HUES64 (cell line): ENCODE data around the gene TMEM258.
A peak's percentile ranks its signal among the peaks of the same experiment; 100 is the strongest.

Experiments
- H3K27ac ChIP-seq: 2 replicates; pipeline ENCODE4 v1.7.0; 2013; ENCODE audit warnings: low read depth, low read length, inconsistent platforms
- H3K27me3 ChIP-seq: 2 replicates; pipeline ENCODE4 v1.6.1; 2013; ENCODE audit warnings: mild to moderate bottlenecking, low read length; ENCODE audit not compliant: insufficient read depth
- H3K36me3 ChIP-seq: 2 replicates; pipeline ENCODE4 v1.6.1; 2013; ENCODE audit warnings: mild to moderate bottlenecking, low read length; ENCODE audit not compliant: insufficient read depth
- H3K4me1 ChIP-seq: 2 replicates; pipeline ENCODE4 v1.6.1; 2013; ENCODE audit warnings: mild to moderate bottlenecking, low read length, moderate library complexity; ENCODE audit not compliant: insufficient read depth
- H3K4me3 ChIP-seq: 2 replicates; pipeline ENCODE4 v1.5.1; 2013; ENCODE audit warnings: mild to moderate bottlenecking, low read length, moderate library complexity
- H3K9ac ChIP-seq: 2 replicates; pipeline ENCODE4 v1.6.1; 2013; ENCODE audit warnings: mild to moderate bottlenecking, low read depth, low read length
- H3K9me3 ChIP-seq: 2 replicates; pipeline ENCODE4 v1.6.1; 2013; ENCODE audit warnings: low read depth, low read length; ENCODE audit not compliant: insufficient read depth
- WGBS: fragments of 150-250, 120-280 bp; methylation state at CpG from one replicate; pipeline ENCODE4 v1.1.7; 2013; ENCODE audit warnings: missing lambda C conversion rate; 5-methylcytosine and 5-hydroxymethylcytosine counted together

TMEM258 gene

GRCh38 chr11:61817471-61818202 lies 25.2 kb upstream of the TMEM258 start:
- peak overlapping the region; percentile 94 for H3K27ac ChIP-seq
- no peaks in the 10 kb centered on the region for H3K9me3 ChIP-seq
- peaks cover 13% of the 10 kb centered on the region for H3K36me3 ChIP-seq
- 52% methylated on average over 6 of the region's 6 CpGs for WGBS
- peak overlapping the region; percentile 86 for H3K4me3 ChIP-seq
- H3K9ac ChIP-seq, result peak overlapping the region; percentile 94; the same call in 1 of the 2 replicates
- no peaks in the 10 kb centered on the region for H3K27me3 ChIP-seq
- peaks cover 11% of the 10 kb centered on the region for H3K4me1 ChIP-seq

- Histone ChIP-seq H3K27me3 (no peaks in the 10 kb centered on the region), H3K4me3 (peak within 1 kb of the TSS; percentile 86), H3K36me3 (peaks cover 20% of the 10 kb centered on the region), H3K9ac (peak within 1 kb of the TSS; percentile 94), H3K27ac (peak within 1 kb of the TSS; percentile 94), H3K9me3 (no peaks in the 10 kb centered on the region), H3K4me1 (peaks cover 11% of the 10 kb centered on the region)
- WGBS, result under 1% methylated on average over 73 of the region's 73 CpGs
Measured at GRCh38 chr11:61816736-61817455, 24.5 kb upstream of the TMEM258 start, which contains the start of gene FADS1. Gene FADS1 (minus strand): TSS chr11:61817003. CDS start chr11:61816929, 74 bp downstream.

GRCh38 chr11:61815790-61816735 lies 23.7 kb upstream of the TMEM258 start:
- H3K27ac ChIP-seq, result peak overlapping the region; percentile 94
- H3K4me3 ChIP-seq, result peak overlapping the region; percentile 86
- peaks cover 11% of the 10 kb centered on the region for H3K4me1 ChIP-seq
- H3K36me3 ChIP-seq, result peaks cover 29% of the 10 kb centered on the region
- peak overlapping the region; percentile 94 for H3K9ac ChIP-seq
- under 1% methylated on average over 65 of the region's 69 CpGs for WGBS
- no peaks in the 10 kb centered on the region for H3K9me3 ChIP-seq
- H3K27me3 ChIP-seq, result no peaks in the 10 kb centered on the region

- Histone ChIP-seq H3K9ac (peak overlapping the region; percentile 94), H3K27me3 (no peaks in the 10 kb centered on the region)
Measured at GRCh38 chr11:61814958-61815789, 22.8 kb upstream of the TMEM258 start.

GRCh38 chr11:61814247-61814957 lies 22.0 kb upstream of the TMEM258 start:
- peak overlapping the region; percentile 51 for H3K4me3 ChIP-seq
- H3K27me3 ChIP-seq, result no peaks in the 10 kb centered on the region
- peak overlapping the region; percentile 73 for H3K9ac ChIP-seq
- H3K4me1 ChIP-seq, result peaks cover 11% of the 10 kb centered on the region
- H3K27ac ChIP-seq, result peak overlapping the region; percentile 81
- 77% methylated on average over 16 of the region's 16 CpGs for WGBS
- peaks cover 45% of the 10 kb centered on the region for H3K36me3 ChIP-seq
- H3K9me3 ChIP-seq, result no peaks in the 10 kb centered on the region

More at GRCh38 chr11:61814958-61815789, 22.8 kb upstream of the TMEM258 start:
- Histone ChIP-seq H3K4me1 (peaks cover 11% of the 10 kb centered on the region), H3K4me3 (peak overlapping the region; percentile 86), H3K9me3 (no peaks in the 10 kb centered on the region), H3K27ac (peak overlapping the region; percentile 94), H3K36me3 (peaks cover 38% of the 10 kb centered on the region)
- WGBS, result 2% methylated on average over 66 of the region's 66 CpGs

GRCh38 chr11:61812736-61813411 lies 20.5 kb upstream of the TMEM258 start:
- H3K9me3 ChIP-seq, result no peaks in the 10 kb centered on the region
- WGBS, result 92% methylated on average over 4 of the region's 4 CpGs
- H3K9ac ChIP-seq, result no peak overlapping the region
- H3K4me3 ChIP-seq, result no peak overlapping the region
- peaks cover 61% of the 10 kb centered on the region for H3K36me3 ChIP-seq
- H3K4me1 ChIP-seq, result peaks cover 7% of the 10 kb centered on the region
- no peak overlapping the region for H3K27ac ChIP-seq
- no peaks in the 10 kb centered on the region for H3K27me3 ChIP-seq

GRCh38 chr11:61811831-61812230 lies 19.4 kb upstream of the TMEM258 start:
- no peak overlapping the region for H3K27ac ChIP-seq
- no peaks in the 10 kb centered on the region for H3K27me3 ChIP-seq
- H3K4me3 ChIP-seq, result no peak overlapping the region
- 96% methylated on average over 5 of the region's 5 CpGs for WGBS
- H3K9ac ChIP-seq, result no peak overlapping the region
- H3K4me1 ChIP-seq, result no peaks in the 10 kb centered on the region
- H3K36me3 ChIP-seq, result peaks cover 69% of the 10 kb centered on the region
- no peaks in the 10 kb centered on the region for H3K9me3 ChIP-seq

- H3K27ac ChIP-seq, result no peak overlapping the region
- 96% methylated on average over 8 of the region's 8 CpGs for WGBS
- peaks cover 78% of the 10 kb centered on the region for H3K36me3 ChIP-seq
Measured at GRCh38 chr11:61810671-61811175, 18.3 kb upstream of the TMEM258 start.

GRCh38 chr11:61806785-61807184 lies 14.4 kb upstream of the TMEM258 start:
- no peak overlapping the region for H3K4me3 ChIP-seq
- H3K36me3 ChIP-seq, result peaks cover 95% of the 10 kb centered on the region
- 96% methylated on average over 5 of the region's 5 CpGs for WGBS

More at GRCh38 chr11:61810671-61811175, 18.3 kb upstream of the TMEM258 start:
- Histone ChIP-seq H3K27me3 (no peaks in the 10 kb centered on the region), H3K9me3 (no peaks in the 10 kb centered on the region), H3K9ac (no peak overlapping the region), H3K4me1 (no peaks in the 10 kb centered on the region), H3K4me3 (no peak overlapping the region)

More at GRCh38 chr11:61806785-61807184, 14.4 kb upstream of the TMEM258 start:
- H3K27ac ChIP-seq, result no peak overlapping the region
- H3K9me3 ChIP-seq, result no peaks in the 10 kb centered on the region
- H3K9ac ChIP-seq, result no peak overlapping the region
- no peaks in the 10 kb centered on the region for H3K4me1 ChIP-seq
- no peaks in the 10 kb centered on the region for H3K27me3 ChIP-seq
